ENCODE results near the gene TRAPPC13.

The TRAPPC13 gene

GRCh38 chr5:65682148-65682547, 57.3 kb downstream of the TRAPPC13 start:
- DNase-seq: no peak

- no peak for DNase-seq
Measured at GRCh38 chr5:65693121-65693520, 68.3 kb downstream of the TRAPPC13 start.

- DNase-seq: no peak
Measured at GRCh38 chr5:65695162-65695755, 70.4 kb downstream of the TRAPPC13 start.

- DNase-seq: no peak
Measured at GRCh38 chr5:65695896-65696295, 71.1 kb downstream of the TRAPPC13 start.

- DNase-seq: no peak
Measured at GRCh38 chr5:65696892-65697291, 72.1 kb downstream of the TRAPPC13 start.

GRCh38 chr5:65699338-65699737, 74.5 kb downstream of the TRAPPC13 start:
- no peak for DNase-seq

- no peak for DNase-seq
Measured at GRCh38 chr5:65702036-65702435, 77.2 kb downstream of the TRAPPC13 start.

- DNase-seq: no peak
Measured at GRCh38 chr5:65704621-65705239, 79.9 kb downstream of the TRAPPC13 start.

- DNase-seq: no peak
Measured at GRCh38 chr5:65707663-65708062, 82.8 kb downstream of the TRAPPC13 start.

- DNase-seq: no peak
Measured at GRCh38 chr5:65708145-65708544, 83.3 kb downstream of the TRAPPC13 start.

Measured in CD4-positive, alpha-beta T cell treated with Interferon gamma for 1 hour (primary cell).